GM23338 (cell line): ENCODE data around the gene SYTL1. TPM values are rescaled to one million over a fixed set of nuclear protein-coding genes. Genes with fewer than 3 reads are reported as not detected.
A peak's percentile ranks its signal among the peaks of the same experiment; 100 is the strongest.

Experiments
- ATAC-seq: fragments of 200-7000 bp; cut with Tn5 transposase; 3 replicates; pipeline ENCODE4 v1.9.1; 2020
- DNase-seq: peaks from one replicate; pipeline ENCODE4 v3.0.0-alpha.2; 2015; ENCODE audit warnings: low spot score
- H2AFZ ChIP-seq: fragments of 200-600 bp; sonication (generic); 2 replicates; pipeline ENCODE4 v1.8.0; 2016; ENCODE audit warnings: antibody characterized with exemption, mild to moderate bottlenecking, moderate library complexity
- H3F3A ChIP-seq: fragments of 200-600 bp; sonication (generic); replicated peaks from 2 replicates; pipeline ENCODE4 v1.8.0; 2017; ENCODE audit warnings: antibody characterized with exemption, mixed run types, low read depth
- H3K27ac ChIP-seq: fragments of 200-600 bp; sonication (generic); 2 replicates; pipeline ENCODE4 v1.6.1; 2016; ENCODE audit warnings: low read depth
- H3K27me3 ChIP-seq: fragments of 200-600 bp; sonication (generic); 2 replicates; pipeline ENCODE4 v1.8.0; 2016; ENCODE audit warnings: mild to moderate bottlenecking, mixed run types, moderate library complexity; ENCODE audit not compliant: insufficient read depth
- H3K36me3 ChIP-seq: fragments of 200-600 bp; sonication (generic); 2 replicates; pipeline ENCODE4 v1.8.0; 2016; ENCODE audit warnings: mild to moderate bottlenecking; ENCODE audit not compliant: insufficient read depth
- H3K4me1 ChIP-seq: fragments of 200-600 bp; sonication (generic); 2 replicates; pipeline ENCODE4 v1.8.0; 2016; ENCODE audit warnings: mild to moderate bottlenecking, moderate library complexity; ENCODE audit not compliant: insufficient read depth
- H3K4me2 ChIP-seq: fragments of 200-600 bp; sonication (generic); 2 replicates; pipeline ENCODE4 v1.7.1; 2017; ENCODE audit warnings: mixed run types
- H3K4me3 ChIP-seq: fragments of 200-600 bp; sonication (generic); 2 replicates; pipeline ENCODE4 v1.6.1; 2016; ENCODE audit warnings: mixed run types
- H3K79me2 ChIP-seq: fragments of 200-600 bp; sonication (generic); replicated peaks from 2 replicates; pipeline ENCODE4 v1.8.0; 2017; ENCODE audit warnings: mild to moderate bottlenecking; ENCODE audit not compliant: insufficient read depth
- H3K9me2 ChIP-seq: fragments of 200-600 bp; sonication (generic); 2 replicates; pipeline ENCODE4 v1.8.0; 2017; ENCODE audit not compliant: insufficient read depth
- H4K20me1 ChIP-seq: fragments of 200-600 bp; sonication (generic); replicated peaks from 2 replicates; pipeline ENCODE4 v1.8.0; 2017; ENCODE audit warnings: mild to moderate bottlenecking; ENCODE audit not compliant: insufficient read depth
- H3K27ac Mint-ChIP-seq: 2 replicates; pipeline ENCODE4 v1.8.0; 2020; ENCODE audit warnings: inconsistent platforms, mild to moderate bottlenecking, moderate library complexity, mixed read lengths
- H3K27me3 Mint-ChIP-seq: 3 replicates; pipeline ENCODE4 v1.8.0; 2022; ENCODE audit warnings: low read depth, mild to moderate bottlenecking, moderate library complexity, mixed read lengths, inconsistent platforms; ENCODE audit not compliant: insufficient read depth, poor library complexity
- H3K36me3 Mint-ChIP-seq: 3 replicates; pipeline ENCODE4 v1.8.0; 2021; ENCODE audit warnings: low read depth, mild to moderate bottlenecking, inconsistent platforms, moderate library complexity, mixed read lengths
- H3K4me1 Mint-ChIP-seq: 3 replicates; pipeline ENCODE4 v1.8.0; 2020; ENCODE audit warnings: mild to moderate bottlenecking, inconsistent platforms, mixed read lengths
- H3K4me3 Mint-ChIP-seq: 3 replicates; pipeline ENCODE4 v1.8.0; 2021; ENCODE audit warnings: moderate library complexity, mild to moderate bottlenecking, inconsistent platforms, mixed read lengths
- H3K9me3 Mint-ChIP-seq: 3 replicates; pipeline ENCODE4 v1.8.0; 2020; ENCODE audit warnings: moderate library complexity, mild to moderate bottlenecking, inconsistent platforms, mixed read lengths
- CREB1 ChIP-seq: fragments of 250-450 bp; sonication (Bioruptor Pico); IDR thresholded peaks from 2 replicates; pipeline ENCODE4 v1.5.0; 2020; ENCODE audit warnings: low read depth, mild to moderate bottlenecking, moderate library complexity
- CTCF ChIP-seq, 2 experiments: fragments of 200-600 bp in 1 of 2; sonication (generic) in 1 of 2; conservative IDR thresholded peaks; 2 replicates each; pipeline versions ENCODE4 v1.5.1 to v1.6.1; 2016 to 2017; ENCODE audit warnings: antibody characterized with exemption in 2 of 2, low read depth in 2 of 2, mild to moderate bottlenecking in 2 of 2, moderate library complexity in 1 of 2
- ETS1 ChIP-seq: IDR thresholded peaks from 2 replicates; pipeline ENCODE4 v1.6.1; 2016; ENCODE audit warnings: antibody characterized with exemption
- EZH2 ChIP-seq: fragments of 200-600 bp; sonication (generic); IDR thresholded peaks from one replicate; pipeline ENCODE4 v1.8.0; 2017; ENCODE audit warnings: antibody characterized with exemption, mild to moderate bottlenecking, low read depth; ENCODE audit not compliant: unreplicated experiment
- JUNB ChIP-seq: IDR thresholded peaks from one replicate; pipeline ENCODE4 v1.6.1; 2016; ENCODE audit warnings: antibody characterized with exemption; ENCODE audit not compliant: unreplicated experiment
- REST ChIP-seq: IDR thresholded peaks from one replicate; pipeline ENCODE4 v1.6.1; 2018; ENCODE audit warnings: antibody characterized with exemption; ENCODE audit not compliant: unreplicated experiment
- ZNF331 ChIP-seq: fragments of 250-450 bp; sonication (Bioruptor Pico); IDR thresholded peaks from 2 replicates; pipeline ENCODE4 v1.5.0; 2020; ENCODE audit warnings: low read depth, mild to moderate bottlenecking, moderate library complexity
- polyA plus RNA-seq: library from polyadenylated mRNA; unstranded; fragments of >200 nt; fragmentation: Nextera tagmentation; extraction: Ambion mirVana; gene quantifications from 2 replicates; pipeline ENCODE4 v1.2.1, GENCODE V29; 2016
- total RNA-seq: library from RNA; depleted of rRNA; stranded (reverse); fragments of >200 nt; shearing (Covaris generic); gene quantifications from 2 replicates; pipeline ENCODE4 v1.2.3, GENCODE V29; 2014

Gene SYTL1
- total and polyA plus RNA-seq, 2 experiments from 2014 or later = 4.9 to 12.3 TPM

GRCh38 chr1:27356619-27357280 lies 14.9 kb downstream of the SYTL1 start:
- H3F3A ChIP-seq = peaks cover 8% of the 10 kb centered on the region; the same call in 1 of the 2 replicates
- H3K4me3 ChIP-seq = peak overlapping the region; percentile 51; the same call in 1 of the 2 replicates
- Mint-ChIP-seq H3K4me1 (peaks cover 20% of the 10 kb centered on the region; the same call in 2 of the 3 replicates), H3K9me3 (no peaks in the 10 kb centered on the region), H3K4me3 (no peak overlapping the region), H3K27ac (no peak overlapping the region), H3K27me3 (peaks cover 42% of the 10 kb centered on the region), H3K36me3 (peaks cover 5% of the 10 kb centered on the region; the same call in 1 of the 3 replicates)
- peak; percentile 19 for ATAC-seq
- no peak overlapping the region for H2AFZ ChIP-seq
- H3K4me2 ChIP-seq = peak overlapping the region; percentile 84
- H3K9me2 ChIP-seq = no peaks in the 10 kb centered on the region
- no peak for TF ChIP-seq ETS1
- TF ChIP-seq CTCF (conservative IDR thresholded peaks at IDR 0.05; ENCODE audit: low read depth in 2 of 2) = peak in 1 of 2 experiments; percentile 47; a peak in 2 of 4 replicates
- no peak for TF ChIP-seq CREB1 (CRISPR knock-in tag)
- TF ChIP-seq REST = no peak
- peaks cover 41% of the 10 kb centered on the region for H3K27me3 ChIP-seq
- peak; percentile 71 for DNase-seq
- no peaks in the 10 kb centered on the region for H3K36me3 ChIP-seq
- peaks cover 18% of the 10 kb centered on the region for H3K4me1 ChIP-seq
- no peaks in the 10 kb centered on the region for H4K20me1 ChIP-seq
- no peaks in the 10 kb centered on the region for H3K79me2 ChIP-seq
- H3K27ac ChIP-seq = no peak overlapping the region

GRCh38 chr1:27357281-27358037 lies 15.6 kb downstream of the SYTL1 start:
- peaks cover 14% of the 10 kb centered on the region for H3K4me1 ChIP-seq
- no peaks in the 10 kb centered on the region for H3K9me2 ChIP-seq
- Mint-ChIP-seq H3K4me1 (peaks cover 16% of the 10 kb centered on the region; the same call in 2 of the 3 replicates), H3K27ac (no peak overlapping the region), H3K36me3 (peaks cover 5% of the 10 kb centered on the region; the same call in 1 of the 3 replicates), H3K9me3 (no peaks in the 10 kb centered on the region), H3K27me3 (peaks cover 42% of the 10 kb centered on the region), H3K4me3 (peak overlapping the region; percentile 29; the same call in 1 of the 3 replicates)
- H4K20me1 ChIP-seq = no peaks in the 10 kb centered on the region
- no peaks in the 10 kb centered on the region for H3K36me3 ChIP-seq
- no peak for TF ChIP-seq JUNB
- TF ChIP-seq REST = no peak
- TF ChIP-seq ZNF331 (CRISPR knock-in tag) = no peak
- TF ChIP-seq CREB1 (CRISPR knock-in tag) = 0 out of 2 replicates have a peak, but pooled peaks have one; percentile 27
- TF ChIP-seq CTCF (conservative IDR thresholded peaks at IDR 0.05; ENCODE audit: low read depth in 2 of 2) = peak; percentile 81 to 97
- TF ChIP-seq EZH2 = peak; percentile 35
- H3K4me2 ChIP-seq = peak overlapping the region; percentile 84
- H2AFZ ChIP-seq = peak overlapping the region; percentile 80
- no peak overlapping the region for H3K27ac ChIP-seq
- peak; percentile 87 for DNase-seq
- peak; percentile 72 for ATAC-seq
- H3F3A ChIP-seq = peaks cover 8% of the 10 kb centered on the region; the same call in 1 of the 2 replicates
- peak overlapping the region; percentile 51 for H3K4me3 ChIP-seq
- H3K79me2 ChIP-seq = no peaks in the 10 kb centered on the region
- peaks cover 47% of the 10 kb centered on the region for H3K27me3 ChIP-seq
